IMR-90 (cell line): ENCODE results near the gene ACACA. TPM values are rescaled to one million over a fixed set of nuclear protein-coding genes. Genes with fewer than 3 reads are reported as not detected.

Experiments
- ATAC-seq: fragments of 200-7000 bp; cut with Tn5 transposase; 2 replicates; pipeline ENCODE4 v1.9.1; 2020; ENCODE audit warnings: low read depth, mild to moderate bottlenecking, moderate library complexity
- BruUV-seq: library from RNA; stranded (reverse); fragments of 400-500 nt; replicated peaks from 2 replicates; lab custom pipeline; 2021; lab: Mats Ljungman, UMichigan
- CTCF ChIA-PET: fragments of 300-600 bp; formaldehyde crosslinking; extraction: SDS; loops from one replicate; lab custom pipeline; 2021; ENCODE audit warnings: antibody characterized with exemption; lab: Yijun Ruan, JAX
- POLR2A ChIA-PET: fragments of 300-600 bp; sonication (Branson Sonifier 250); formaldehyde crosslinking; loops from one replicate; lab custom pipeline; 2022; ENCODE audit warnings: antibody characterized with exemption; ENCODE audit not compliant: unreplicated experiment; lab: Charles Lee
- DNase-seq: peaks from one replicate; pipeline ENCODE4 v3.0.0; 2013
- H2AFZ ChIP-seq: replicated peaks from 2 replicates; pipeline ENCODE3; 2013; ENCODE audit warnings: low read length, mild to moderate bottlenecking; ENCODE audit not compliant: poor library complexity
- H2AK5ac ChIP-seq: 2 replicates; pipeline ENCODE4 v1.6.1; 2013; ENCODE audit warnings: low read depth, low read length, inconsistent platforms
- H2AK9ac ChIP-seq: replicated peaks from 2 replicates; pipeline ENCODE3; 2013; ENCODE audit warnings: mild to moderate bottlenecking, low read depth, low read length, moderate library complexity; ENCODE audit not compliant: poor library complexity
- H2BK120ac ChIP-seq: 2 replicates; pipeline ENCODE4 v1.6.1; 2013; ENCODE audit warnings: low read depth, low read length, inconsistent platforms
- H2BK15ac ChIP-seq: 3 replicates; pipeline ENCODE4 v1.6.1; 2013; ENCODE audit warnings: low read depth, low read length, inconsistent platforms
- H2BK20ac ChIP-seq: 2 replicates; pipeline ENCODE4 v1.6.1; 2013; ENCODE audit warnings: low read depth, mild to moderate bottlenecking, inconsistent platforms, low read length, moderate library complexity
- H2BK5ac ChIP-seq: 2 replicates; pipeline ENCODE4 v1.6.1; 2013; ENCODE audit warnings: mild to moderate bottlenecking, low read depth, low read length, inconsistent platforms; ENCODE audit not compliant: poor library complexity, severe bottlenecking
- H3K14ac ChIP-seq: replicated peaks from 2 replicates; pipeline ENCODE4 v1.6.1; 2013; ENCODE audit warnings: low read depth, low read length, inconsistent platforms
- H3K18ac ChIP-seq: 2 replicates; pipeline ENCODE4 v1.6.1; 2013; ENCODE audit warnings: low read depth, low read length, control low read depth
- H3K23ac ChIP-seq: 2 replicates; pipeline ENCODE4 v1.6.1; 2013; ENCODE audit warnings: low read depth, low read length, inconsistent platforms
- H3K27ac ChIP-seq: 2 replicates; pipeline ENCODE4 v1.5.1; 2013; ENCODE audit warnings: mild to moderate bottlenecking, control low read depth, low read length; ENCODE audit not compliant: insufficient read depth
- H3K27me3 ChIP-seq: 2 replicates; pipeline ENCODE4 v1.6.1; 2013; ENCODE audit warnings: low read length; ENCODE audit not compliant: control insufficient read depth, insufficient read depth
- H3K36me3 ChIP-seq: 2 replicates; pipeline ENCODE4 v1.6.1; 2013; ENCODE audit warnings: low read length, mixed read lengths; ENCODE audit not compliant: control insufficient read depth, insufficient read depth
- H3K4ac ChIP-seq: 2 replicates; pipeline ENCODE4 v1.6.1; 2013; ENCODE audit warnings: low read depth, low read length, inconsistent platforms
- H3K4me1 ChIP-seq: 2 replicates; pipeline ENCODE4 v1.6.1; 2013; ENCODE audit warnings: low read length, mixed read lengths; ENCODE audit not compliant: control insufficient read depth, insufficient read depth
- H3K4me2 ChIP-seq: 2 replicates; pipeline ENCODE4 v1.6.1; 2013; ENCODE audit warnings: low read depth, mild to moderate bottlenecking, control low read depth, low read length, moderate library complexity
- H3K4me3 ChIP-seq: 2 replicates; pipeline ENCODE4 v1.5.1; 2013; ENCODE audit warnings: low read depth, mild to moderate bottlenecking, control low read depth, low read length, moderate library complexity; ENCODE audit not compliant: insufficient read depth
- H3K56ac ChIP-seq: 2 replicates; pipeline ENCODE4 v1.6.1; 2013; ENCODE audit warnings: low read length, inconsistent platforms; ENCODE audit not compliant: insufficient read depth; ENCODE audit errors: extremely low read depth
- H3K79me1 ChIP-seq, 2 experiments: 2 replicates each; pipeline ENCODE4 v1.6.1; 2013; ENCODE audit warnings: low read length in 2 of 2, inconsistent platforms in 1 of 2, low read depth in 1 of 2
- H3K9ac ChIP-seq: 2 replicates; pipeline ENCODE4 v1.6.1; 2013; ENCODE audit warnings: low read depth, low read length, control low read depth
- H3K9me1 ChIP-seq: 2 replicates; pipeline ENCODE4 v1.6.1; 2013; ENCODE audit warnings: low read length, inconsistent platforms; ENCODE audit not compliant: insufficient read depth
- H3K9me3 ChIP-seq: 2 replicates; pipeline ENCODE4 v1.6.1; 2013; ENCODE audit warnings: low read length; ENCODE audit not compliant: control insufficient read depth, insufficient read depth
- H4K20me1 ChIP-seq: 2 replicates; pipeline ENCODE4 v1.6.1; 2013; ENCODE audit warnings: low read length, inconsistent platforms; ENCODE audit not compliant: insufficient read depth
- H4K5ac ChIP-seq: 2 replicates; pipeline ENCODE4 v1.6.1; 2013; ENCODE audit warnings: mild to moderate bottlenecking, low read depth, low read length, control low read depth
- H4K8ac ChIP-seq, 2 experiments: 2 replicates each; pipeline ENCODE4 v1.6.1; 2013; ENCODE audit warnings: low read depth in 2 of 2, low read length in 2 of 2, control low read depth in 1 of 2, inconsistent platforms in 1 of 2
- H4K91ac ChIP-seq: 2 replicates; pipeline ENCODE4 v1.6.1; 2013; ENCODE audit warnings: low read depth, low read length, inconsistent platforms; ENCODE audit not compliant: insufficient read depth
- BHLHE40 ChIP-seq: fragments of 150-350 bp; IDR thresholded peaks from 2 replicates; pipeline ENCODE4 v1.6.1; 2016; ENCODE audit warnings: mild to moderate bottlenecking, low read depth, low read length
- CEBPB ChIP-seq: IDR thresholded peaks from 2 replicates; pipeline ENCODE4 v1.6.1; 2012; ENCODE audit warnings: low read depth, low read length, improper control_type of control experiment
- CHD1 ChIP-seq: IDR thresholded peaks from 2 replicates; pipeline ENCODE4 v1.6.1; 2012; ENCODE audit warnings: low read depth, low read length, improper control_type of control experiment
- CTCF ChIP-seq: conservative IDR thresholded peaks from 2 replicates; pipeline ENCODE4 v1.5.1; 2012; ENCODE audit warnings: mild to moderate bottlenecking, low read depth, low read length, improper control_type of control experiment
- FOS ChIP-seq: fragments of 150-350 bp; IDR thresholded peaks from 2 replicates; pipeline ENCODE4 v1.6.1; 2016; ENCODE audit warnings: low read depth, low read length
- MAFK ChIP-seq: IDR thresholded peaks from 2 replicates; pipeline ENCODE4 v1.6.1; 2012; ENCODE audit warnings: low read depth, low read length, improper control_type of control experiment
- MAZ ChIP-seq: IDR thresholded peaks from 2 replicates; pipeline ENCODE4 v1.6.1; 2012; ENCODE audit warnings: low read depth, mild to moderate bottlenecking, low read length, improper control_type of control experiment, moderate library complexity, borderline replicate concordance
- MXI1 ChIP-seq: IDR thresholded peaks from 2 replicates; pipeline ENCODE4 v1.6.1; 2012; ENCODE audit warnings: low read depth, mild to moderate bottlenecking, low read length, moderate library complexity, borderline replicate concordance
- NFE2L2 ChIP-seq: fragments of 150-350 bp; IDR thresholded peaks from 2 replicates; pipeline ENCODE4 v1.6.1; 2016; ENCODE audit warnings: low read depth, mild to moderate bottlenecking, low read length
- POLR2A ChIP-seq: IDR thresholded peaks from 2 replicates; pipeline ENCODE4 v1.6.1; 2012; ENCODE audit warnings: mild to moderate bottlenecking, low read depth, low read length
- RAD21 ChIP-seq: IDR thresholded peaks from 2 replicates; pipeline ENCODE4 v1.6.1; 2012; ENCODE audit warnings: low read length, improper control_type of control experiment
- RCOR1 ChIP-seq: IDR thresholded peaks from 2 replicates; pipeline ENCODE4 v1.6.1; 2012; ENCODE audit warnings: mild to moderate bottlenecking, low read length, improper control_type of control experiment; ENCODE audit not compliant: insufficient replicate concordance
- RFX5 ChIP-seq: IDR thresholded peaks from 2 replicates; pipeline ENCODE4 v1.8.0; 2012; ENCODE audit warnings: low read depth, mild to moderate bottlenecking, low read length, moderate library complexity
- SMC3 ChIP-seq: fragments of 150-350 bp; IDR thresholded peaks from 2 replicates; pipeline ENCODE4 v1.6.1; 2016; ENCODE audit warnings: low read depth, mild to moderate bottlenecking, antibody characterized with exemption, low read length, moderate library complexity
- WGBS, 2 experiments: methylation state at CpG; one replicate each; pipeline versions ENCODE4 v1.1.5 to v1.1.7; 2013; ENCODE audit warnings: missing lambda C conversion rate in 2 of 2; ENCODE audit not compliant: insufficient read length in 1 of 2; ENCODE audit errors: extremely low coverage in 2 of 2; 5-methylcytosine and 5-hydroxymethylcytosine counted together
- dilution Hi-C: fragments of 300-500 bp; cut with HindIII; formaldehyde crosslinking; loops from one replicate; pipeline ENCODE4 v1.14.3; 2018; ENCODE audit warnings: low sequenced_read_pairs; ENCODE audit not compliant: unreplicated experiment
- in situ Hi-C: fragments of 300-500 bp; cut with MboI; formaldehyde crosslinking; loops from 3 replicates; pipeline ENCODE4 v1.14.3; 2019; ENCODE audit warnings: low sequenced_read_pairs, inconsistent platforms, mixed read lengths
- intact Hi-C: fragments of 100-400 bp; cut with micrococcal nuclease; formaldehyde crosslinking; loops from 2 replicates; pipeline ENCODE4 v1.10.0; 2022
- polyA plus RNA-seq, 3 experiments: library from polyadenylated mRNA; depleted of rRNA; stranded (reverse); fragments of >200 nt; gene quantifications; 2 replicates each; pipeline ENCODE4 v1.2.3, GENCODE V29; 2012; ENCODE audit warnings: low replicate concordance in 1 of 3
- total RNA-seq: library from RNA; depleted of rRNA; stranded (reverse); fragments of >200 nt; gene quantifications from 2 replicates; pipeline ENCODE4 v1.2.3, GENCODE V29; 2012
- TF ChIP-seq, protein P1 (sequence below): fragments of 150-350 bp; IDR thresholded peaks from 2 replicates; pipeline ENCODE4 v1.6.1; 2017; ENCODE audit warnings: mild to moderate bottlenecking, antibody characterized with exemption, low read length, low read depth
- TF ChIP-seq, protein P2 (sequence below): fragments of 150-350 bp; IDR thresholded peaks from 2 replicates; pipeline ENCODE4 v1.6.1; 2016; ENCODE audit warnings: low read depth, mild to moderate bottlenecking, low read length, moderate library complexity, borderline replicate concordance

ACACA gene
- total and polyA plus RNA-seq, 2 of the 4 experiments (the other 2 are of a cell fraction), result 21.3 to 39.1 TPM

DNA sequence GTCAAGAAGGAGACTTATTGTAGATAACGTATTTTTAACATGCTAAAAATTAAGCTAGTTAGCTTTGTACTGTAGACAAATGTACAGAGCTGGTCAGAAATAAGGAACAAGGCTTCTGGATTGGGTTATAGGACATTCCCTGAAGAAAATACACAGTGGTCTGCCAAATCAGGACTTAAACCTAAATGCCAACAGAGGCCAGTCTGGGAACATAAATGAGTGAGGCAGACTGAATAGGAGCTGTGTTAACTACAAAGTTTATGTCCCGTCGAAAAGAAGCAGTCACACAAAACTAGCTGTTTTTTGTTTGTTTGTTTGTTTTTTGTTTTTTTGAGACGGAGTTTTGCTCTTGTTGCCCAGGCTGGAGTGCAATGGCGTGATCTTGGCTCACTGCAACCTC is 151.2 kb downstream of the ACACA start:
- Histone ChIP-seq H3K27ac (no peak overlapping the region), H3K14ac (no peak overlapping the region), H3K79me1 (no peaks in the 10 kb centered on the region), H2BK120ac (no peak overlapping the region), H4K20me1 (no peaks in the 10 kb centered on the region), H3K18ac (no peak overlapping the region), H3K27me3 (no peaks in the 10 kb centered on the region), H2AK9ac (no peak overlapping the region), H3K9me3 (no peaks in the 10 kb centered on the region), H3K56ac (no peak overlapping the region), H3K4me3 (no peak overlapping the region), H3K4me2 (no peak overlapping the region), H3K9ac (no peak overlapping the region), H3K36me3 (peaks cover 6% of the 10 kb centered on the region), H4K5ac (no peak overlapping the region), H4K91ac (no peak overlapping the region), H2BK15ac (no peak overlapping the region), H4K8ac (no peak overlapping the region), H3K23ac (no peak overlapping the region), H3K4me1 (no peaks in the 10 kb centered on the region), H2BK20ac (no peak overlapping the region), H3K9me1 (peaks cover 3% of the 10 kb centered on the region; the same call in 1 of the 2 replicates), H3K4ac (no peak overlapping the region), H2AFZ (no peak overlapping the region), H2BK5ac (no peak overlapping the region), H2AK5ac (no peak overlapping the region)
- BruUV-seq, result no TSS peak
- ATAC-seq (no peak), DNase-seq (no peak)
- POLR2A ChIA-PET, result no interaction called here
- CTCF ChIA-PET, result interaction anchor here (1.5 to 1.6 kb wide), 3 partner anchors 8 to 118 kb away, joined by 3 to 5 read pairs (median 4); no protein-coding TSS in a partner anchor
- WGBS, 2 experiments, result 91% methylated on average over 4 of the region's 5 CpGs; no CpG with 5 or more reads in 1 of the 2 experiments
- TF ChIP-seq, protein P1, sequence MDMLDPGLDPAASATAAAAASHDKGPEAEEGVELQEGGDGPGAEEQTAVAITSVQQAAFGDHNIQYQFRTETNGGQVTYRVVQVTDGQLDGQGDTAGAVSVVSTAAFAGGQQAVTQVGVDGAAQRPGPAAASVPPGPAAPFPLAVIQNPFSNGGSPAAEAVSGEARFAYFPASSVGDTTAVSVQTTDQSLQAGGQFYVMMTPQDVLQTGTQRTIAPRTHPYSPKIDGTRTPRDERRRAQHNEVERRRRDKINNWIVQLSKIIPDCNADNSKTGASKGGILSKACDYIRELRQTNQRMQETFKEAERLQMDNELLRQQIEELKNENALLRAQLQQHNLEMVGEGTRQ, result no peak
- TF ChIP-seq BHLHE40 (no peak), CTCF (no peak), RCOR1 (no peak), NFE2L2 (no peak), FOS (no peak), RAD21 (no peak), CHD1 (no peak), MAFK (no peak), CEBPB (no peak), MXI1 (no peak), POLR2A (no peak), RFX5 (no peak), SMC3 (no peak), MAZ (no peak)
- TF ChIP-seq, protein P2, sequence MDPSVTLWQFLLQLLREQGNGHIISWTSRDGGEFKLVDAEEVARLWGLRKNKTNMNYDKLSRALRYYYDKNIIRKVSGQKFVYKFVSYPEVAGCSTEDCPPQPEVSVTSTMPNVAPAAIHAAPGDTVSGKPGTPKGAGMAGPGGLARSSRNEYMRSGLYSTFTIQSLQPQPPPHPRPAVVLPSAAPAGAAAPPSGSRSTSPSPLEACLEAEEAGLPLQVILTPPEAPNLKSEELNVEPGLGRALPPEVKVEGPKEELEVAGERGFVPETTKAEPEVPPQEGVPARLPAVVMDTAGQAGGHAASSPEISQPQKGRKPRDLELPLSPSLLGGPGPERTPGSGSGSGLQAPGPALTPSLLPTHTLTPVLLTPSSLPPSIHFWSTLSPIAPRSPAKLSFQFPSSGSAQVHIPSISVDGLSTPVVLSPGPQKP, result no peak
- intact Hi-C loops (no loop called here), dilution Hi-C loops (no loop called here), in situ Hi-C loops (no loop called here)
